ENCODE data around the gene RAB11FIP3. TPM values are rescaled to one million over a fixed set of nuclear protein-coding genes. Genes with fewer than 3 reads are reported as not detected.

RAB11FIP3 gene
- total and polyA plus RNA-seq, 2 donors, result 6.8 to 26.7 TPM

DNA sequence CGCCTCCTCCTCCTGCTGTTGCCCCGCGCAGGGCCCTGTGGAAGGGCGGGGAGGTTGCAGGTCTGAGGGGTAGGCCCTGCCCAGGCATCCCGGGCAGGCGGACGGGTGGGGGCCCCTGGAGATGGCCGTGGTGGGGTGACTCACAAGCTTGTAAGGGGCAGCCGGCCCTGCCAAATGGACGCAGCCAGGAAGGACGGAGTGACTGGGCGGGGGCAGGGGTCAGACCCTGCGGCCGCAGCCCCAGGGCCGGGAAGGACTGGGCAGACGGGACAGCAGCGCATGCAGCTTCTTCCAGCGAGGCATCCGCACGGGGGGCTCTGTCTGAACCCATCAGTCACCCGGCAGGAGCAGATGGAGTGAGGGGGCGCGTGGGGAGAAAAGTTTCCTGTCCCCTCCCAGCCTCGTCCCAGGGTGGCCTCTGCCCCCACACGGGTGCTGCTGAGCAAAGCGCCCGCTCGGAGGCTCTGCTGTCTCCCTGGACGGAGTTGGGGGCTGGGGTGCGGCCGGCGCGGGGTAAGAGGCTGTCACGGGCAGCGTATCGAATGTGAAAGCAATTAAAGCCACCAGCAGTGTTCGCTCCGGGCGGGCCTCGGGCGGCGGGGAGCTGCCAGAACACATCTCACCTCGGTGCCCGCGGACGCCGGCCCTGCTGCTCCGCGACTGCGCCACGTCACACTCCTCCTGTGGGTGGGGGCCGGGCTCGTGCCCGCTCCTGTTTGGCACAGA lies 129.4 kb downstream of the RAB11FIP3 start:
- no peak overlapping the region for H3K4me3 ChIP-seq (ENCODE audit: low read length in 2 of 2)
- peaks cover 0 to 5% of the 10 kb centered on the region in 2 donors for H3K4me1 ChIP-seq (ENCODE audit: control insufficient read depth in 2 of 2, insufficient read depth in 2 of 2, low read length in 2 of 2)
- H3K9me3 ChIP-seq (ENCODE audit: control insufficient read depth in 2 of 2, insufficient read depth in 1 of 2, low read length in 1 of 2), result peaks cover 1 to 4% of the 10 kb centered on the region in 2 donors
- WGBS, result 91% methylated on average over 54 of the region's 54 CpGs
- H3K36me3 ChIP-seq (ENCODE audit: control insufficient read depth in 2 of 2, insufficient read depth in 2 of 2, low read length in 1 of 2), result peaks cover 12 to 50% of the 10 kb centered on the region in 2 donors
- no peak overlapping the region for H3K27ac ChIP-seq (ENCODE audit: low read depth in 1 of 2, low read length in 1 of 2)
- DNase-seq (ENCODE audit: low read depth in 6 of 9, low spot score in 9 of 9), result no peak
- peaks cover 20 to 29% of the 10 kb centered on the region in 2 donors for H3K27me3 ChIP-seq (ENCODE audit: control insufficient read depth in 2 of 2, insufficient read depth in 1 of 2, low read length in 1 of 2)

DNA sequence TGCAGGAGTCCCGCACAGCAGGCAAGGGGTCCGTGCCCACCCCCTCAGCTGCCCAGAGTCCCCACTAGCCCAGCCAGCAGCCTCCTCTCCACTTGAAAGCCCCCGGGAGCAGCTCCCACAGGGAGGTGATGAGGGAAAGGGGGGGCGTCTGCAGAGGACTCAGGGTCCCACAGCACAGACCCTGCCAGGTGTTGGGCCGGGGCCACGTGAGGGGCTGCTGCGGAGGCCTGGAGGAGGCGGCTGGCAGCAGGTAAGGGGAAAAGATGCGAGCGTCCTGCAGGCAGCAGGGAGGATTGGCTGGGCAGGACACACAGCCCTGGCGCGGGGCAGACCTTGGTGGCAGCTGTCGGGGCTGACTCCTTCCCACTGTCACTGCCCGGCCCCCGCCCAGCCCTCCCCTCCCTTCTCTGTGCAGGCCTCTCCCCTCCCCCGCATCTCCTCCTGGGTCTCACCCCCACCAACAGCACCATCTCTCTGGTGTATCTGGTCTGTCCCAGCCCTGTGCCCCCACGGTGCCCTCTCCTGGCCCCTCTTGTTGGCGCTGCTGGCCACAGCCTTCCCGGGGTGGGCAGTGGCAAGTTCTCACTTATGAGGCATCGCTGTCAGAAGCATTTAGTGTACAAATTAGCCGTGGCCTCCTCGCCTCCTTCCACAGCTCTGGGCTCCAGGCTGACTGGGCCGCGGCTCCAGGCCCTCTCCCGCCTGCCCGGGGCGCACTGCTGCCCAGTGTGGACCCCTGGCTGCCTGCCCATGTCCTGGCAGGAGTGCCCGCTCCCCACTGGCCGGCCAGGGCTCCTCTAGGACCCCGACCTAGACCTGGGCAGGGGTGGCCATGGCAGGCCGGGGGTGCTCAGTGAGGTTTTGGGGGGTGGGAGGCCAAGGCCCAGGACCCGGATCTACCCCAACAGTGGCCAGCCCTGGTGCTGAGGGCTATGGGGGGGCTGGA lies 130.4 kb downstream of the RAB11FIP3 start:
- H3K27me3 ChIP-seq (ENCODE audit: control insufficient read depth in 2 of 2, insufficient read depth in 1 of 2, low read length in 1 of 2), result peaks cover 29 to 31% of the 10 kb centered on the region in 2 donors
- no peak overlapping the region for H3K27ac ChIP-seq (ENCODE audit: low read depth in 1 of 2, low read length in 1 of 2)
- peaks cover 12 to 41% of the 10 kb centered on the region in 2 donors for H3K36me3 ChIP-seq (ENCODE audit: control insufficient read depth in 2 of 2, insufficient read depth in 2 of 2, low read length in 1 of 2)
- H3K9me3 ChIP-seq (ENCODE audit: control insufficient read depth in 2 of 2, insufficient read depth in 1 of 2, low read length in 1 of 2), result peaks cover 1 to 4% of the 10 kb centered on the region in 2 donors
- WGBS, result 92% methylated on average over 32 of the region's 32 CpGs
- no peak overlapping the region for H3K4me3 ChIP-seq (ENCODE audit: low read length in 2 of 2)
- peaks cover 0 to 5% of the 10 kb centered on the region in 2 donors for H3K4me1 ChIP-seq (ENCODE audit: control insufficient read depth in 2 of 2, insufficient read depth in 2 of 2, low read length in 2 of 2)
- no peak for DNase-seq (ENCODE audit: low read depth in 6 of 9, low spot score in 9 of 9)

DNA sequence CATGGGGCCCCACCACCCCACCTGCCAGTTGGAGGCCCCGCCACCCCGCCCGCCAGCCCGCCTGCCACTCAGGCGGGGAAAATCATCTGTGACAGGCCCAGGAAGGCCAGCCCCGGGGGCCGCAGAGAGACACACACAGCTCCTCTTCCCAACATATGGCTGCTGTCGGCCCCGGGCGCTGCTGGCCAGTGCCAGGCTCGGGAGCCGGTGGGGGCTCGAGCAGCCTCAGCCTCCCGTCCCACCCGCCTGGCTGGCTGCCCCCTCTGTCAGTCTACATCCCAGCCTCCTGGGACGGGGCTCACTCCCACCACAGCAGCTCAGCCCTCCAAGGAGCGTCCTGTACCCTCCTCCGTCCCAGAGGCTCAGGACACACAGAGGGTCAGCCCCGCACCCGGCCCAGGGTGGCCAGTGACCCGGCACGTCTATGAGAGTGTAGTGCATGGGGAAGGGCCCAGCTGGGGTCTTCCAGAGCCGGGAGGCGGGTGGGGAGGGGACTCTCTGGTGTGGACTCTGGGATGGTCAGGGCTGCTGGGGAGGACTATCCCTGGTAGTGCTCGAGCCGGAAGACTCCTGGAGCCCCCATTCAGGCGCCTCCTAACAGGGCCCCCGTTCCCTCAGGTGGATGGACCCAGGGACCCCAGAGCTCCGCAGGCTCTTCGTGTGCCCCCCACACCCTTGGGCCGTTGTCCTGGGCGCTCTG lies 131.2 kb downstream of the RAB11FIP3 start:
- Histone ChIP-seq H3K27me3 (ENCODE audit: control insufficient read depth in 2 of 2, insufficient read depth in 1 of 2, low read length in 1 of 2) (peaks cover 37 to 39% of the 10 kb centered on the region in 2 donors), H3K4me1 (ENCODE audit: control insufficient read depth in 2 of 2, insufficient read depth in 2 of 2, low read length in 2 of 2) (peaks cover 0 to 5% of the 10 kb centered on the region in 2 donors), H3K9me3 (ENCODE audit: control insufficient read depth in 2 of 2, insufficient read depth in 1 of 2, low read length in 1 of 2) (peaks cover 0 to 4% of the 10 kb centered on the region in 2 donors), H3K36me3 (ENCODE audit: control insufficient read depth in 2 of 2, insufficient read depth in 2 of 2, low read length in 1 of 2) (peaks cover 9 to 33% of the 10 kb centered on the region in 2 donors), H3K27ac (ENCODE audit: low read depth in 1 of 2, low read length in 1 of 2) (no peak overlapping the region), H3K4me3 (ENCODE audit: low read length in 2 of 2) (no peak overlapping the region)
- no peak for DNase-seq (ENCODE audit: low read depth in 6 of 9, low spot score in 9 of 9)
- 97% methylated on average over 32 of the region's 32 CpGs for WGBS

DNA sequence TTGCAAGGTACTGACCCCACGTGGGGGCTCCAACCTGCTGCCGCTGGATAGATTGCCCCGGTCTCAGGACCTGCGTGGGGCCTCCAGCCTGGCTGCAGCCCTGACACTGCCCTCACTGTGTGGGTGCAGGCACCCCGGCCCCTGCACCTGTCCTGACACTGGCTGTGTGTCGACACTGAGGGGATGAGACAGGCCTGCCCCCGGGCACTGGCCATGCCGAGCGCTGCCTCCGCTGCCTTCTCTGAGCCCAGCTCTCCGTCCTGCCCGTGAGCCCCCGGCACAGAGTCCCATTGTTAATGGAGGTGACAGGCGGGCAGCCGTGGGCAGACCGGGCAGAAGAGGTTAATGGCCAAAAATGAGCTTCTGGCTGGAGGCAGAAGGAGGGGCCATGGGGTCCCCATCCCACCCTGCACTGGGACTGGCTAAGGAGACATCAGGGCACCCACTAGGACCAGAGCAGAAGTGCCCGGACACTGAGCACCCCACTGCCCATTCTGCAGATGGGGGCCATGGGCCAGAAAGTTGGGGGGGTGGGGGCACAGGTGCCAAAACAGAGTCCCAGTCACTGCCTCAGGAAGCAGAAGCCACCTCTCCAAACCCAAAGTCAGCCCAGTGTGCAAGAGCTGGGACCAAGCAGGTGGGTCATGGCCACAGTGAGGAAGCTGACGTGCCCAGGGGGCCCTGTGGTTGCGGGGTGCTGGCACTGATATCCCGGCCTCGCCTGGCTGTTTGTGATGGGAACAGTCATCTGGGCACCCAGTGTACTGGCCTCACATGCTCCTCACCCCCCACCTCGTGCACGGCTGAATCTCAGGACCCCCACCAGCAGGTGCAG lies 132.2 kb downstream of the RAB11FIP3 start:
- no peak overlapping the region for H3K27ac ChIP-seq (ENCODE audit: low read depth in 1 of 2, low read length in 1 of 2)
- no peak overlapping the region for H3K4me3 ChIP-seq (ENCODE audit: low read length in 2 of 2)
- peaks cover 6 to 22% of the 10 kb centered on the region in 2 donors for H3K36me3 ChIP-seq (ENCODE audit: control insufficient read depth in 2 of 2, insufficient read depth in 2 of 2, low read length in 1 of 2)
- WGBS, result 71% methylated on average over 23 of the region's 23 CpGs
- peaks cover 45 to 50% of the 10 kb centered on the region in 2 donors for H3K27me3 ChIP-seq (ENCODE audit: control insufficient read depth in 2 of 2, insufficient read depth in 1 of 2, low read length in 1 of 2)
- no peak for DNase-seq (ENCODE audit: low read depth in 6 of 9, low spot score in 9 of 9)
- peaks cover 0 to 4% of the 10 kb centered on the region in 2 donors for H3K9me3 ChIP-seq (ENCODE audit: control insufficient read depth in 2 of 2, insufficient read depth in 1 of 2, low read length in 1 of 2)
- peaks cover 0 to 5% of the 10 kb centered on the region in 2 donors for H3K4me1 ChIP-seq (ENCODE audit: control insufficient read depth in 2 of 2, insufficient read depth in 2 of 2, low read length in 2 of 2)

DNA sequence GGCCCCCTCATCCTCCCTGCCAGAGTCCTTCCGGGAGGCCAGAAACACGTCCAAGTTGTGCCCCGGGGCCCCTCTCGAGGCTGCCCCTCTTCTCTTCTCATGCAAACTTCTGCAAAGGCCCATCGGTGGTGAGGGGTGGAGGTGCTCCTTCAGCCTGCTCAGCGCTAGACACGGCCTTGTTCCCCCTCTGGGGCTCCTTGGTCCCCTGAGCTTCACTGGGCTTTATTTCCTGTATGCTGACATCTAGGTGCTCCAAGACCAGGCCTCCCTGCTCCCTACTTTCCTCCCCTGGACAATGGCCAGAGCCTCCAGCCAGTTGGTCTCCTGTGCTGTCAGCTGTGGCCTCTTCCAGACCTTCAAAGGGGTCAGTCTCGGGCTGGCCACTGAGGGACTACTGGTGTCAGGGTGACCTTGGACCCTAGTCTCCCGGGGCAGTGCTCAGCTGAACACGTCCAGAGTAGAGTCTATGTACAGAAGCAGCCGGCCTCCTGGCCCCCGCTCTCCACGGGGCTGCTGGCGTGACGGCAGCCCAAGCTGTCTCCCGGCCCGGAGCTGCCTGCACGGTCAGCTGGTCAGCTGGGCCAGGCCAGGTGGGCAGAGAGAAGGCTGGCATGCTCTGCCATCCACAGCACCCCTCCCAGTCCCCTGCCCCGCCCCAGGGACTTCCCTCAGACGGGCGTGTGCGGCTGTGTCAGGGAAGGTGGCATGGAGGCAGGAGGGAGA lies 133.0 kb downstream of the RAB11FIP3 start:
- WGBS, result 61% methylated on average over 22 of the region's 22 CpGs
- peaks cover 0 to 4% of the 10 kb centered on the region in 2 donors for H3K9me3 ChIP-seq (ENCODE audit: control insufficient read depth in 2 of 2, insufficient read depth in 1 of 2, low read length in 1 of 2)
- peaks cover 3 to 15% of the 10 kb centered on the region in 2 donors for H3K36me3 ChIP-seq (ENCODE audit: control insufficient read depth in 2 of 2, insufficient read depth in 2 of 2, low read length in 1 of 2)
- H3K4me3 ChIP-seq (ENCODE audit: low read length in 2 of 2), result no peak overlapping the region
- peaks cover 0 to 5% of the 10 kb centered on the region in 2 donors for H3K4me1 ChIP-seq (ENCODE audit: control insufficient read depth in 2 of 2, insufficient read depth in 2 of 2, low read length in 2 of 2)
- H3K27ac ChIP-seq (ENCODE audit: low read depth in 1 of 2, low read length in 1 of 2), result no peak overlapping the region
- no peak for DNase-seq (ENCODE audit: low read depth in 6 of 9, low spot score in 9 of 9)
- peaks cover 50 to 57% of the 10 kb centered on the region in 2 donors for H3K27me3 ChIP-seq (ENCODE audit: control insufficient read depth in 2 of 2, insufficient read depth in 1 of 2, low read length in 1 of 2)

DNA sequence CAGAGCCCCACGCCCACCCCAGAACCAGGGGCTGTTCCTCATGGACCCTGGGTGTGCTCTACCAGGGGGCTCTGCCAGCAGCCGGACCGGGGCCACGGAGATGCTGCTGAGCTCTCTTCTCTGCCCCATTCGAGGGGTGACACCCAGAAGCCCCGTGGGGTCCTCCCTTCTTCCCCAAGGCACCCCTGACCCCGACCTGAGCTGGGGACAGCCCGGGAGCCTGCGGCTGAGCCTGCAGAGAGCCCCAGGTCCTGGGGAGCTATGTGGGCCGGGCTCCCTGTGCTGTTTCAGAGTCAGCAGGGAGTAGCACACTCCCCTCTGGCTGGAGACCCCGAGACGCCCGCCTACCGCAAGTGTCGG lies 133.6 kb downstream of the RAB11FIP3 start:
- peaks cover under 1 to 10% of the 10 kb centered on the region in 2 donors for H3K36me3 ChIP-seq (ENCODE audit: control insufficient read depth in 2 of 2, insufficient read depth in 2 of 2, low read length in 1 of 2)
- no peak overlapping the region for H3K4me3 ChIP-seq (ENCODE audit: low read length in 2 of 2)
- peaks cover 50 to 59% of the 10 kb centered on the region in 2 donors for H3K27me3 ChIP-seq (ENCODE audit: control insufficient read depth in 2 of 2, insufficient read depth in 1 of 2, low read length in 1 of 2)
- peaks cover 0 to 4% of the 10 kb centered on the region in 2 donors for H3K9me3 ChIP-seq (ENCODE audit: control insufficient read depth in 2 of 2, insufficient read depth in 1 of 2, low read length in 1 of 2)
- DNase-seq (ENCODE audit: low read depth in 6 of 9, low spot score in 9 of 9), result no peak
- 94% methylated on average over 15 of the region's 15 CpGs for WGBS
- no peak overlapping the region for H3K27ac ChIP-seq (ENCODE audit: low read depth in 1 of 2, low read length in 1 of 2)
- H3K4me1 ChIP-seq (ENCODE audit: control insufficient read depth in 2 of 2, insufficient read depth in 2 of 2, low read length in 2 of 2), result peaks cover 0 to 5% of the 10 kb centered on the region in 2 donors

DNA sequence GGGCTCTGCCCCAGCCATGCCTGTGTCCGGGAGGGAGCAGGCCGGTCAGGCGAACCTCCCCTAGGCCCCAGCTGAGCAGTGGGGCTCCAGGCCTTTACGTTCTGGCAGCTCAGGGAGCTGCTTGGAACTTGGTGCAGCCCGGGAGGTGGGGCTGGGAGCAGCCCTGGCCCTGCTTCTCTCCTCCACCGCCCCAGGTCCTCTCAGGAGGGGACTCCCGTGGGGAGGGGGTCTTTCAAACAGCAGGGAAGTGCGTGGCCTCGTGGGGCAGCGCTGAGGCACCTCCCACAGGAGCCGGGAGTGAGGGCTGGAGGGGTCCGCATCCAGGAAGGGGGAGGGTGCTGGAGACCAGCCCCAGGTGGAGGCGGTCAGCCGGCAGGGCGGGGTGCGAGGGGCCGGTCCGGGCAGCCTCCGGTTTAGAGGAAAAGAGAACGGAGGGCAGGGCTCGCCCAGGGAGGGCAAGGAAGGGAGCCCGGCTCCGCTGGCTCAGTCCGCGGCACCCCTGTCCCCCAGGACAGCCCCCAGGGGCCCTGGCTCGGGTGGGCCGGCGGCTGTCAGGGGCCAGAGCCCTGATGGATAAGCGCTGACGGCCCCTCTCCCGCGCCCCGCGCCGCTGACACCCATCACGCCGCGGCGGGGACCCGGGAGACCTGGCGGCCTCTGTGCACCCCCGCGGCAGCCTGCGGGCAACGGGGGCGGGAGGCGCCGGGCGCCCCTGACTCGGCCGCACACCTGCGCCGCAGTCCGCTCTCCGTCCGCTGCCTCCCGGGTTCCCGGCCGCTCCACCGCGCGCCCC lies 134.2 kb downstream of the RAB11FIP3 start:
- 26% methylated on average over 62 of the region's 62 CpGs for WGBS
- H3K36me3 ChIP-seq (ENCODE audit: control insufficient read depth in 2 of 2, insufficient read depth in 2 of 2, low read length in 1 of 2), result peaks cover 0 to 4% of the 10 kb centered on the region in 2 donors
- peaks cover 0 to 5% of the 10 kb centered on the region in 2 donors for H3K4me1 ChIP-seq (ENCODE audit: control insufficient read depth in 2 of 2, insufficient read depth in 2 of 2, low read length in 2 of 2)
- peaks cover 50 to 59% of the 10 kb centered on the region in 2 donors for H3K27me3 ChIP-seq (ENCODE audit: control insufficient read depth in 2 of 2, insufficient read depth in 1 of 2, low read length in 1 of 2)
- H3K27ac ChIP-seq (ENCODE audit: low read depth in 1 of 2, low read length in 1 of 2), result no peak overlapping the region
- no peak overlapping the region for H3K4me3 ChIP-seq (ENCODE audit: low read length in 2 of 2)
- DNase-seq (ENCODE audit: low read depth in 6 of 9, low spot score in 9 of 9), result no peak
- peaks cover 0 to 4% of the 10 kb centered on the region in 2 donors for H3K9me3 ChIP-seq (ENCODE audit: control insufficient read depth in 2 of 2, insufficient read depth in 1 of 2, low read length in 1 of 2)

All from thymus (tissue), 11 donors.